GM12878 (cell line): ENCODE results near the gene CPLX1.

Experiments used
- GABPA ChIP-seq: IDR thresholded peaks from 2 replicates; pipeline ENCODE4 v1.6.1; 2014; ENCODE audit warnings: antibody characterized with exemption, low read depth, mild to moderate bottlenecking, inconsistent platforms
- RFX5 ChIP-seq: IDR thresholded peaks from 2 replicates; pipeline ENCODE4 v1.6.1; 2011; ENCODE audit warnings: low read depth, low read length, improper control_type of control experiment

DNA sequence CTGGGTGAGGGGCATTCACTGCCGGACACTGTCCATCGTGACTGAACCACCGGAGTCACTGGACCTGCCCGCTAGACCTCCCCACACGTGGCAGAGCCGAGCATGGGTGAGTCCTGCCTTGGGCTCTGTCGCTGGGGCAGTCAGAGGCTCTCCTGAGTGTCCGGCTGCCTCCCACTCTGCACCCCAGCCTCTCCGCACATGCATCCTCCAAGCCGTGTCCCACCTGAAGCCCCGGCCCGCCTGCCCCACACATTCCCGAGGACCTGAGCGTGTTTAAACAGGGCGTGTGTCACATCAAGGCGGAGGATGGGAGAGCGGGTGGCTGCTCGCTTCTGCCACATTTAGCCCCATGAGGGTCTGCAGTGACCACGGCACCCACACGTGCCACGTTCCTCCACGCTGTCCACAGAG is 4.7 kb downstream of the CPLX1 start:
- TF ChIP-seq GABPA (no peak), RFX5 (no peak)
